HuH-7.5 (cell line): Measurements from ENCODE around the gene MUSK.

Source experiments
- DNase-seq: peaks from one replicate; pipeline ENCODE4 v3.0.0; 2011; ENCODE audit warnings: low spot score

MUSK gene

DNA sequence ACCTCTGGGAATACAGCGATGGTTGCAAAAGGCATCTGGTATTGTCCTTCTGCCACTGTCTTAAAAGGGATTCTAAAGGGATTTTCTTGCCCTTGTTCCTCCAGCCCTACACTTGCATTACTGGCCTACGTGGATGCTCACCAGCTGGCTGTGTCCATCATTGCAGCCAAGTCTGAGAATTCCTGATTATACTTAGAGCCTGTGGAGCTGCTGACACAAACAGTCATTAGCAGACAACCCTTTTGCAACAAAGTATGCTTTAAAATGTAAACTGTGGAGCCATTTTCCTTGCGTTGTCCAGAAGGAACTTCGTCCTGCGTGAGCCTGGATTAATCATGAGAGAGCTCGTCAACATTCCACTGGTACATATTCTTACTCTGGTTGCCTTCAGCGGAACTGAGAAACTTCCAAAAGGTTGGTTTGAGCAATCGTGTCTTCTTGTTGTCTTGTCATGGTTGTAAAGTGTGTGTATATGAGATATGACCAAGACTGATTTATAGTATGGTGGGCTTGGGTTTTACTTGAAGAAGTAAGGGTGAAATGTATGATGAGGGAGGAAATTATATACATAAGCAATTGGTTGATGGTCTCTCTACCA lies at the start of gene MUSK:
TSS of gene MUSK (plus strand) at position 222 of the 598 bp plus-strand sequence. CDS start at position 336, 114 bp downstream.
- no peak for DNase-seq

DNA sequence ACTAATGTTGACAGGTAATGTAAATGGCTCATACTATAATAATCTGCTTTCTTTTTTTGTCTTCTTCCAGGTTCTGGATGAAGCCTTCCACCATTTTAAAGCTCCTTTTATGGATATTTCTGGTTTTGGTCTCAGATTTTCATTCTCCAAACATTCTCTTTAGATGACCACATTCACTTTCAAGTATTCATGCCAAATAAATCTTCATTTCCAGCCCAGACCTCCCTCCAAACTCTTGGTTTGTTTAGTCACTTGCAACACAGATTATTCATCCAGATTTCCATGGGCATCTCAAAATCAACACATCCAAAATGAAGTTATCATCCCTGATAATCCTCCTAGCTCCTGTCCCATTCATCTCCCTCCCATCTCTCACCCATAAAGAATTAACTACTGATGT lies 48.8 kb upstream of the MUSK start:
- no peak for DNase-seq

DNA sequence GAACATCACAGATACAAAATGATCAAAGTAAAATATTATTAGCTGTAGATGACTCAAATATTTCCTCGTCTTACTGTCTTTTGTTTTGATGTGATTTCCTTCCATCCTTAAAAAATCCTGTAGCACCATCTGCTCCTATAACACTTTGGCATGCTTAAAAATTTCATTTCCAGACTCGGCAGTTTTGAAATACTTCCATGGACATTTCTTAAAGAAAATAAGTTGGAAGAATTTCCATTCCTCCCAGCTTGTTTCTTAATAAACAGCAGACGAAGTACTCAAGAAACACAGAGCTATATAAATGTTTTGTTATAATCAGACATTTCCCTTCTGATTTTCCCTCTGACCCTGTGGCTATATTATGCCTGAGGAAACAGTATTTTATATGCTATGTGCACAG lies 47.9 kb upstream of the MUSK start:
- DNase-seq: no peak

DNA sequence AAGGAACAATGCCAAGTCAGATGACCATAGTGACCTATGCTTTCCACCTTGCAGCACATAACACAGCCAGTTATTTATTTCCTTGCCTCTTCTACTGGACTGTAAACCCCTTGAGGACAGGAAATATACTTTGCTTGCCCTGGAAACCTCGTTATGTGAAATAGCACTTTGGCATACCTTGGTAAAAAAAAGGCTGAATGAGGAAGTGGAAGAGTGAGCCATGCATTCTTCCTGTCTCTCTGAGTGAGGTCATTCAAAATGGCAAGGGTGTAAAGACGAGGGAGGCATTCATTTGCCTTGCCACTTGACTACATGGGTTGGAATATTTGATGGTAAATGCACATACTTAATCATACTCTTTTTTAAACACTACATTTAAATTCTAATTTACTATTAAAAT lies 46.2 kb upstream of the MUSK start:
- no peak for DNase-seq

DNA sequence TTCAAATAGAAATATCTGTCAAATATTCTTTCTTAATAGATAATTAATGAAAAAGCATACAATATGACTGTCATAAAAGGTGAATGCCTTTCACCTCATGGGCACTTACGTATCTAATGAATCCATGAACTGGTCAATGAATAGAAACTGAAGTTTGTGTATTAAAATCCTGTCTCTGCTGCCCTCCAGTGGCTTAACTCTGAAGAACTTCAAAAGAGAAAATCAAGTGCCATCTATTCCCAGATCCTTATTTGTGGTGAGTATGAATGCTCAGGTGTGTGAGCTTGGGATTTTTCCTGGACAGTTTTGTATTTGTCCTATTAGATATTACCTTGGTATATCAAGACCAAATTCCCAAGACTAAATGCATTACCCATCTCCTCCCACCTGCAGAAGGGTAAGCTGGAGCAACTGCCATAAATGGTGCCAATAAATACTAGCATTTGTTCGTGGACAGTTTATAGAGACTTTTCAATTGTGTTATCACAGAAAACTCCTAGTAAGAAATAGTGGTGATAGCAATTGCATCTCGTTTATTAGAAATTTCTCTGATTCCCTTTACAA lies 45.0 kb upstream of the MUSK start:
- peak; percentile 9 for DNase-seq

DNA sequence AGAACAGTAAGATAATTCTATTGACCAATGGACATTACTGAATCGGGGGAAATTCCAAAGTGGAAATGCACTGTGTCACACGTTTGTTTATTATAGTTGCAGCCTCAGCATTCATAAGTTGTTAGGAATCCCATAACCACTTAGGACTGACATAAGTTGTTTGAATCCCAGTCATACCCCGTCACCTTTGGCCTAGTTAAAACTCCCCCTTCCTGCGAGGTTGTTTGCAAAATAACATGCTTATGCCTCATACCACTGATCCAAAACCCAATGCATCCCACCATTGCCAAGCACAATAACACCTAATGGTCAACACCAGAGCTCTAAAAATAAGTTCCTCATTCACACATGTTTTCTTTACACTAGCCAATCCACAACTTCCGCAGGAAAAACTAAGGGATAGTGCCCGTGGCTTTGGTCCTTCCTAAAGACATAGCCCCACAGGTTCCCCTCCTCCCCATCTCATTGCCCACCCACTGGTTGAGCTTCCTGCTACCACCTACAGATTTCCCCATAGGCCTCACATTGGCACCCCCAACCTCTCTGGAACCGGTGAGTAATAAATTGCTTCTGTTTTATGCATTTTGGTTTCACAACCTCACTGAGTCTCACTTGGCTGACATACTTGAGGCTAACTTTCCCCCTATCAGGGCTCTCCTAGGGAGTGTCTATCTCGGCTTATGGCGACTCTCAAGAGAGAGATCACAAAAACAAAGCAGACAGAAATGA lies 42.3 kb upstream of the MUSK start:
- no peak for DNase-seq

DNA sequence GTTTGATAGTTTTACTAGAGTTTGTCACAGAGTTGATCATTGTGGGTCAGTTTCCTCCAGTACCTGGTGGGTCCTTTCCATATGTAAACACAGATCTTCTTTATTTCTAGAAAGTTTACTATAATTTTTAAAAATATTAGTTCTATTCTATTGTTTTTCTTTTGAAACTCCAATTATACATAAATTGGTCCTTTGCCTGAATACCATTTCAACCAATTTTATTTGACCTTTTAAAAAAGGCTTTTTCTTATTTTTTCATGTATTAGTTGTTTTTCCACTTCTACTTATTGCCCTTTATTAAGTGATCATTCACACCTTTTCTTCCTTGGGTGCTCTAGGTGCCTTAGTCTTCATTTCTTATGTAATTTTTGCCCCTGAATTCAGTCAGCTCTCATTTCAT lies 33.0 kb upstream of the MUSK start:
- DNase-seq: no peak

DNA sequence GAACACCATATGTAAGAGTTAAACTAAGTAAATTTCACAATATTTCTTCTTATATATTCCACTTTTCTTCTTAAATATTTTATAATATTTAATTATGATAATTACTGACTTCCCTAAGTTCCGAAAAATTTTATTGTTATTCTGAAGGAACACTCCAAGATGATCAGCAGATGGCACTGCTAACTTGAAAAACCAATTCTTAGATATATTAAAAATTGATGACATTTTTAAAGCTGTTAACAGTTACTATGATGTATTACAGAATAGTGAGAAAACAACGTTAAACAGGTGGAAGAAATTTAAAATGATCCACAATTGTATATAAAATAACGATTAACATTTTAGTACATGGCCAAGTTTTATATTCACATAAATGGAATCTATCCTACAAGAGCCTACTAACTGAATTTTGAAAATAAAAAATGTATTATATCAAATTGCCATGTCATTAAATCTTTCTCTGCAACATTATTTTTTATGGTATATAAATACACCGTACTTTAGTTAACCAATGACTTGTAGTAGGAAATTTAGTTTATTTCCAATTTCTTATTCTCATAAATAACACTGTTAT lies 30.1 kb upstream of the MUSK start:
- DNase-seq: no peak

DNA sequence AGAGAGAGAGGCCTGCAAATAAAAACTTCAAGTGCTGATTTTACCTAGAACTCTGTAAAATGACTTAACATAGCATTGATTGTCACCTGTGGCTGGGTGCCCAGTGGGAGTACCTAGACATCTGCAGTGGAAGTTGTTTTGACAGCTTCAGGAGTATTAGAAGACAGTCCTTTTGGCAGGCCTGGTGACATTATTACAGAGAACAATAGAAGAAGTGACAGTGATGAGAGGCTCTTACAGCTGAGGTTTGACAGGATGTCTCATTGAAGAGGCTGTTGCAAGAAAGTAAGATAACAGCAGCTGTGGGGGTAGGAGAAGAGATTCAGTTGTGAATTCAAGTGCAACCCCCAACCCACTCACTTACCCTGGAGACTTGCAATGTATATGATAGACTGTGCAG lies 27.9 kb upstream of the MUSK start:
- DNase-seq: no peak

DNA sequence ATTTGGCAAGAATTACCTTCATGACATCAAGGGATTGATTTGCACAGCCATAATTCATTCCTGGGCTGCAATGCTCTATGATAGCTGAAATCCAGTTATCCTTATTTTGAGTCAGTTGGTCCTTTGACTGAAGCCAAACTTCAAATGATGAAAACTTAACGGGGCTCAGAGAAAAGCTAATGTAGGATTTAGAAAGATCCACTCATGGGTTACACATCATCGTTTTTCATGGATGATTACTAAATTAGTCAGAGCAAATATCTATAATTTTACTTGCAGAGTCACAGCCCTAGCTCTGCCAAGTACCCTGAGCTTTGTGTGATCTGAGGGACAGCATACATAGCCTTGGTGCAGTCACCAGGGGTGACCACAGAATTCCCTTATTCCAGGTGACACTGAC lies 27.3 kb upstream of the MUSK start:
- DNase-seq: no peak

DNA sequence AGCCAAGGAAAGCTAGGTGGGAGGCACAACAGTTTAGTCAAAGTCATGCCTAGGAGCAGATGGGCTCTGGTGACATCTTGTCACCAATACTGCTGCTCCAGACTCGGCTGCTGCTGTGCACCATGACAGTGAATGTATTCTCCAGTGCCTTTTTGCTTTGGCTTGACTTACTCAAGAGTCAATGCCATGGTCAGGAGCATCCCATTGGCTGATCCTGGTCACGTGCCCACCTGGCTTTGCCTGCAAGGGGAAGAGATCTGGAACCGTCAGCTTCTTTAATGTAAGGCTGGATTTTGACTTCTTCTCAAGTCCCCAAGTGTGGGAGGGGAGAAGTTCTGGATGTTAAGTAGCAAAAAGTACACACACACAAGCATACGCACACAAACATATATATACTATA lies 19.9 kb upstream of the MUSK start:
- DNase-seq: no peak

DNA sequence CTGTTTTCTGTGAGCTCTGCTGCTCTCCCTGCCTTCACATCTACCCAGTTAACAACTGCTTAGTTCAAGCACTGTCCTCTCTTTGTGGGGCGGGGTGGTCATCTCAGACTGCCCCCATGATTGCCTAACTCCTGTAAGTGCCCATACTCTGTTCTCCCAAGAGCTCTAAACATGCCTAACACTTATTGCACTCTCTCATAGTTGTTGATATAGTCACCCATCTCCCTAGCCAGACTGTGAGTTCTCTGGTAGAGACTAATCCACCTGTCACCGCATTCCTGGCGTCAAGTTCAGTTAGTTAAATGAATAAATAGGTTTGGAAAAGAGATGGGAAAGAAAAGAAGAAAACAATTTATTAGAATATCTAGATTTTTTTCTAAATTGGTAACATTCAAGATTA lies 18.3 kb upstream of the MUSK start:
- no peak for DNase-seq

DNA sequence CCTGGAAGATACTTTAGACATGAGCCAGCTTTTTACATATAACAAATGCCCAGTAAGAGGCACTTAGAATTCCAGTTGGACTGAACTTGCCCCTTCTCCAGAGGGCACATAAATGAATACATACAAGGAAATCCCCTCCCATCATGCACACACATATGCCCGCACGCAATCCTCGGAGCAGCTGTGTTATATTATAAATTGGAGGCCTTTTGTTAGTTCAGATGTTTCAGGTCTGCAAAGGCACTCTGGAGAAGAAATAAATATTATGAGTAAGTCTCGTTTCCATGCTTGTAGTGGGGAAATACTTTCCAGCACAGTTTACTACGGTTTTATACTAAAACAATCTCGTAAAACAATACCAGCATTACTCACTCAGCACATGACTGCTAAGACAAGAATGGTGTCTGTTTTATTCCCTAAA lies 17.6 kb upstream of the MUSK start:
- no peak for DNase-seq

DNA sequence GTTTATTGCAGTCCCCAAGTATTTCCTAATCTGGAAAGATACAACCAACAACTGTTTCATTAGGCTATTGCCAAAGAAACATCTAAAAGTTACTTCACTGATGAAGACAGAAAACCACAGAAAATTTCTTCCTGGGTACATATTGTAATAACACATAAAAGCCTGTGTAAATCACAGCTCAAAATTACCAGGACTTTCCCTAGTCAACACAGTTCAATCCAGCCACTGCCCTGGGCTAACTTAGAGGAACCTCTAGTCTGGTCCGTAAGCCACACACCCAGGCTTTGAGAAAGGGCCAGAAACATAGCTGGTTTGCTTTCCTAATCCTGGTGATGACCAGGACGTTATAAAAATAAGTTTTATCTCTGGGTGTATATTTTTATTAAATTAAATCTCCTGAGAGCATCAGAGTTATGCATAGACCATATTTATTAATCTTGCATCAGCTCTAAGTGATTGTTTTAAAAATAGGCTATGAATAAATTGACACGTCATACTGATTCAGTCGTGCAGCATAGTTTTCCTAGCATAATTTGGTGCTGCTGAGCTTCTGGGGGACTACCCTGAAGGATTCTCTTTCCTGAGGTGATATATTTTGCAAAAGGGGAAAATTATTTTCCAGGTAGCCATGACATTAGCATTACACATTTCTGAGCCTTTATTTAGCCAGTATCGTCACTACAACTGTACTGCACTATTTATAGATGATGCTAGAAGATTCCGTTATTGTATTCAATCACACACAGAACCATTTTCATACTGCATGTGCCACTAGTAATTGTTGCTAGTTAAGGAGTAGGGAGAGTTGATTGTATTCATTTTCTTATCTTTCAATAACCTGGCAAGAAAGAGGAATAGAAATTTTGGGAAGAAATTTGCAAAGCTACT lies 12.6 kb upstream of the MUSK start:
- no peak for DNase-seq

DNA sequence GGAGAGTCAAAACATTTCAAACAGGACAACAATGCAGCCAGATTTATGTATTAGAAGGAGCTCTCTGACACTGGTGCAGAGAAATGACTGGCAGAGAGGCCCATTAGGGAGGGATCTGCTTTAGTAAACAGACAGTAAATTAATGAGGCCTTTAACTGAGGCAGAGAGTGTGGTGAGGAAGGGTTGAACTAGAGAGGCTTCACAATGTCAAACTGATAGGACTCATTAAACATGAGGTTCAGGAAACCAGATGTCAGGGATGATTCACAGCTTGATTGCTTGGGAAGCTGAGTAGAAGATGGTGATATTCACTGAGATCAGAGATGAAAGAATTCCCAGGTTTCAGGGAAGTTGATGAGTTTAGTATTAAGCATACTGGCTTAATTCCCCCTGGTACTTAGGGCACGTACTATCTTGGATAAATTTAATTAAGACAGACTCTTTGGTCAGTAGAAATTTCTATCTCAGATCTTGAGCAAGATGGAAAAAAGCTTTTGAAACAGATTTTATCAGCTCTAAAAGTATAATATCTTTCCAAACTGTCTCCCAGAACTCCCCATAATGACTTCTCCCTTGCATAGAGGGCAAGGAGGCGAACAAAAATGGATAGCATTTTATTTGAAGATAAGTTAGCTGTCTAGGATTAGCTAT lies 8.6 kb upstream of the MUSK start:
- DNase-seq: no peak

DNA sequence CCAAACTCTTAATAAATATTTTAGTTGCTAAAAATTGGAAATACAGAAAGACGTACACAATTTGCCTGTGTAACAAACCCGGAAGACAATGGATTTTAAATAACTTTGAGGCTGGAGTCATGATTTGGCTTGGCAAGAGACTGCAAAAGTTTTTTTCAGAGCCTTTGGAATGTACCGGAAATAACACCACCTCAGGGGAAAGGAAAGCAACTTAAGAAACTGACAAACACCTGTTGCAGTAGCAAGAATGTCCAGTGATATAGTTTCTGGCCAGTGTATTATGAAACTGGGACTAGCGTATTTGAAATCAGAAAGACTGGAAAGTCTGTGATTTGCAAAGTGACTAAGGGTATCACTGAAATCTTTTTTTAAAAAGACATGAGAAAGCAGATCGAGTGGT lies 842 bp downstream of the MUSK start:
- no peak for DNase-seq

DNA sequence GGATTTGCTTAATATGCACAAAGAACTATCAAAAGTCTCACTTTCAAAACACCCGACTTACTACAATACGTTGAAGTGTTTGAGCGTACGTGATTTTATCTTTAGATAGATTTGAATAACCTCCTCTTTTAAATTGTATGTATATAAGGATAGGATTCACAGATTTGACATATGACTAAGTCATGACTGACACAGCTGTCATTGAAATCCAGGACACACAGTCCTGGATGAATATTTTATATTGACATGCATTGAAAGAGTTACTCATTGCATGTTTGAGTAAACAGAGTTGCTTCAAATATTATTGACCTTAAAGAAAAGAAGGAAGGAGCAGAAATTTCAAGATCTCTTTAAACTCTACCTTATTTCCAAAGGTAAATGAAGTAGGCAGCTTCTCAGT lies 3.3 kb downstream of the MUSK start:
- no peak for DNase-seq

DNA sequence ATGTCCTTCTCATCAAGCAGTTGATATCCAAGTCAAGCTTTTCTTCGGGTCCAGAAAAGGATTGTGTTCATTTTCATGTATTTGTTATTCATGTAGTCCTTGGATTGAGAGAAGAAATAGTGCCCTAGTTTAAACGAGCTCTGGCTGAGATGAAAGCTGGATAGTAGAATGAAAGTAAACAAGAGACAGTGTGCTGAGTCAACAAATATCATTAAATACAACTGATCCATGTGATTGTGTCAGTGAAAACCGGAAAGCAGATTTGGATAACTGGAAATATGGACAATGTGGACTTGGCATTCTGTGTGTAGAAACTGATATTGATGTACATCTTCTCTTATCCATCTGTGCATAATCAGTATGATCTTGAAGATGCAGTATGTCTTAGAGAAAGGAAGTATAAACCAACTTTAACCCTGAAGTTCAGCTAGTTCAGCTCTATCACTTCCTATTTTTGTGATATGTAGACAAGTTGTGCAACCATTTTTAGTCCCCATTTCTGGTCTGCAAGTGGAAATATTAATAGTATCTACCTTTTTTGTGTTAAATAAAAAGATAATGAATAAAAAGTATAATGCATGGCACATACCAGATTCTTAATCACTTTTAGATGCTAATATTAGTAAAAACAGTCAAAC lies 4.4 kb downstream of the MUSK start:
- DNase-seq: no peak

DNA sequence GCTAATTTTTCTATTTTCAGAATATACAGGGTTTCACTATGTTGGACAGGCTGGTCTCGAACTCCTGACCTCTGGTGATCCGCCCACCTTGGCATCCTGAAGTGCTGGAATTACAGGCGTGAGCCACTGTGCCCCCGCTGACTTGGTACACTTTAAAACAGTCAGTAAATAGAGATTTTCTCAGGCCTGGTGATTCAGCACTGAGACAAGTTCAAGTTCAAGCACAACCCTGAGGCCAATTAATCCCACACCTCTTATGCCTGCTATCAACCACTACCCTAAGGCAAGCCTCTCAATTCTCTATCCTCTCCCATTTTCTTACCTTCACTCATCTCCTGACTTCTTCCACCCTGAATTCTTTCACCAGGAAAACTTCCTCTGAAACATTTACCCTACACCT lies 18.9 kb downstream of the MUSK start:
- no peak for DNase-seq

DNA sequence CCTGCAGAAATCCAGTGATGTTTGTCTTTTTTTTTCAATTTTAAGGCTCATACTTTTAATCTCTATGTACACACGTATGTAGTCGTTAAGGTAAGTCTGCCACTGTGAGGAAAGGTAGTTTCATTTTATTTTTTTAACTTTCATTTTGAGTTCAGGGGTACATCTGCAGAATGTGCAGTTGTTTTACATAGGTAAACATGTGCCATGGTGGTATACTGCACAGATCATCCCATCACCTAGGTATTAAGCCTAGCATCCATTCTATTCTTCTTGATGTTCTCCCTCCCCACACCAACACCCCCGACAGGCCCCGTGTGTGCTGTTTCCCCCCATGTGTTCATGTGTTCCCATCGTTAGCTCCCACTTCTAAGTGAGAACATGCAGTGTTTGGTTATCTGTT lies 19.7 kb downstream of the MUSK start:
- no peak for DNase-seq

DNA sequence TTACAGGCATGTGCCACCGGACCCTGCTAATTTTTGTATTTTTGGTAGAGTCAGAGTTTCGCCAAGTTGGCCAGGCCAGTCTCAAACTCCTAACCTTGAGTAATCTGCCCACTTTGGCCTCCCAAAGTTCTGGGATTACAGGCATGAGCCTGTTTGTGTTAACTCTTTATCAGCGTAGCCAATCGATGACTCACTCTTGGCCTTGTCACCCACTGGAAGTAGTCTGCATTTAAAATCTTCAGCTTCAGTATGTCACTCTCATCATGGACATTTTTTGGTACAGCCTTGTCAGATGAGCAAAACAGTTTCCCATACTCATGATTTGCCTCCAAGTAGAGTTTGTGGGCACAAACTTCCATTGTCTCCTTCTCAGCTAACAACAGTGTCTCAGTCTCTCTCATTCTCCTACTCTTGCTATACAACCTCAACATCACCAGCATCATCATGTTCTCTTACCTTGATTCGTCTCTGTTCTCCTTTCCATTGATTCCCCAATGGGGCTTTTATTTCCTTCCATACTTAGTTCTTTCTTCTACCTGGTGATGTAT lies 22.5 kb downstream of the MUSK start:
- no peak for DNase-seq
